Liver (tissue), 3 donors: ENCODE measurements around the gene TRMT61A.
A peak's percentile ranks its signal among the peaks of the same experiment; 100 is the strongest.

ENCODE experiments used
- EGR1 ChIP-seq, 2 donors: IDR thresholded peaks; 2 replicates each; pipeline ENCODE4 v1.6.1; 2016 to 2018; ENCODE audit warnings: antibody characterized with exemption in 2 of 2, low read depth in 2 of 2
- FOXA1 ChIP-seq: IDR thresholded peaks from 2 replicates; pipeline ENCODE4 v1.6.1; 2016; ENCODE audit warnings: antibody characterized with exemption
- HNF4G ChIP-seq: IDR thresholded peaks from 2 replicates; pipeline ENCODE4 v1.6.1; 2016; ENCODE audit warnings: antibody characterized with exemption
- JUND ChIP-seq, 2 donors: IDR thresholded peaks; 2 replicates each; pipeline ENCODE4 v1.6.1; 2016; ENCODE audit warnings: antibody characterized with exemption in 2 of 2
- RAD21 ChIP-seq, 2 donors: IDR thresholded peaks; 2 replicates each; pipeline ENCODE4 v1.6.1; 2016; ENCODE audit warnings: antibody characterized with exemption in 2 of 2, mild to moderate bottlenecking in 2 of 2
- SP1 ChIP-seq: IDR thresholded peaks from 2 replicates; pipeline ENCODE4 v1.6.1; 2018; ENCODE audit warnings: antibody characterized with exemption, mild to moderate bottlenecking
- YY1 ChIP-seq: IDR thresholded peaks from 2 replicates; pipeline ENCODE4 v1.6.1; 2016; ENCODE audit warnings: antibody characterized with exemption, mild to moderate bottlenecking
- TF ChIP-seq, protein P1 (sequence below): IDR thresholded peaks from 2 replicates; pipeline ENCODE4 v1.6.1; 2016; ENCODE audit warnings: antibody characterized with exemption, mild to moderate bottlenecking
- TF ChIP-seq, protein P2 (sequence below): fragments of 150-350 bp; IDR thresholded peaks from 2 replicates; pipeline ENCODE4 v1.5.1; 2017; ENCODE audit warnings: improper control_type of control experiment, low read depth, low read length; ENCODE audit not compliant: missing input control
- TF ChIP-seq, protein P3 (sequence below): IDR thresholded peaks from 2 replicates; pipeline ENCODE4 v1.6.1; 2016; ENCODE audit warnings: antibody characterized with exemption
- TF ChIP-seq, protein P4 (sequence below): IDR thresholded peaks from 2 replicates; pipeline ENCODE4 v1.6.1; 2016; ENCODE audit warnings: antibody characterized with exemption
- donor health status: healthy.
- donor health status: healthy.

DNA sequence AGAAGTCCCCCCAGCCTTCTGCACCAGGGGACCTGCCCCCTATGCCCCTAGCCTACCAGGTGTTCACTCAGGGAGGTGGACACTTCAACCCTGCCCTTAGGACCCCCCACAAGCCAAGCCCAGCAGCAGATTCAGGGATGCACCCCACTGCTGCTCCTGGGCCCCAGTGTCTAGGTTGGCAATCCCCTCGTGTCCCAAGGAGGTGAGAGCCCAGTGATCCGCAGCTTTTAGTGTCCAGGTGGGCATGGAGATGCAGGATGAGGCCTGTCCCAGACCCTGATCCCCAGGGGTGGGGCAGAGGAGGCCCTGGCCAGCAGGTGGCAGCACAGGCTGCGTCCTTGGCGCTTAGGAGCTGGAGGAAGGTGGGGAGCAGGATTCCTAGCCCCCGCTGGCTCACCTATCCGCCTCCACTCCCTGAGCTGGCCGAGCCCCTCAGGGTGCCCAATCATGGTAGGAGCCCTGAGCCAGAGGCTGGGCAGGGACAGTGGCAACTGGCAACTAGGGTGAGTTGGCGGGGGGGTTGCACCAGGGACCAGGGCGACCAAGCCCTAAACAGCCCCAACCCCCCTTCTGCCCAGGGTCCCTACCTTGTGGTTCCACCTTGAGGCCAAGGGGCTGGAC lies 10.5 kb upstream of the TRMT61A start:
- TF ChIP-seq, protein P1, sequence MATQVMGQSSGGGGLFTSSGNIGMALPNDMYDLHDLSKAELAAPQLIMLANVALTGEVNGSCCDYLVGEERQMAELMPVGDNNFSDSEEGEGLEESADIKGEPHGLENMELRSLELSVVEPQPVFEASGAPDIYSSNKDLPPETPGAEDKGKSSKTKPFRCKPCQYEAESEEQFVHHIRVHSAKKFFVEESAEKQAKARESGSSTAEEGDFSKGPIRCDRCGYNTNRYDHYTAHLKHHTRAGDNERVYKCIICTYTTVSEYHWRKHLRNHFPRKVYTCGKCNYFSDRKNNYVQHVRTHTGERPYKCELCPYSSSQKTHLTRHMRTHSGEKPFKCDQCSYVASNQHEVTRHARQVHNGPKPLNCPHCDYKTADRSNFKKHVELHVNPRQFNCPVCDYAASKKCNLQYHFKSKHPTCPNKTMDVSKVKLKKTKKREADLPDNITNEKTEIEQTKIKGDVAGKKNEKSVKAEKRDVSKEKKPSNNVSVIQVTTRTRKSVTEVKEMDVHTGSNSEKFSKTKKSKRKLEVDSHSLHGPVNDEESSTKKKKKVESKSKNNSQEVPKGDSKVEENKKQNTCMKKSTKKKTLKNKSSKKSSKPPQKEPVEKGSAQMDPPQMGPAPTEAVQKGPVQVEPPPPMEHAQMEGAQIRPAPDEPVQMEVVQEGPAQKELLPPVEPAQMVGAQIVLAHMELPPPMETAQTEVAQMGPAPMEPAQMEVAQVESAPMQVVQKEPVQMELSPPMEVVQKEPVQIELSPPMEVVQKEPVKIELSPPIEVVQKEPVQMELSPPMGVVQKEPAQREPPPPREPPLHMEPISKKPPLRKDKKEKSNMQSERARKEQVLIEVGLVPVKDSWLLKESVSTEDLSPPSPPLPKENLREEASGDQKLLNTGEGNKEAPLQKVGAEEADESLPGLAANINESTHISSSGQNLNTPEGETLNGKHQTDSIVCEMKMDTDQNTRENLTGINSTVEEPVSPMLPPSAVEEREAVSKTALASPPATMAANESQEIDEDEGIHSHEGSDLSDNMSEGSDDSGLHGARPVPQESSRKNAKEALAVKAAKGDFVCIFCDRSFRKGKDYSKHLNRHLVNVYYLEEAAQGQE: no peak
- TF ChIP-seq, protein P2, sequence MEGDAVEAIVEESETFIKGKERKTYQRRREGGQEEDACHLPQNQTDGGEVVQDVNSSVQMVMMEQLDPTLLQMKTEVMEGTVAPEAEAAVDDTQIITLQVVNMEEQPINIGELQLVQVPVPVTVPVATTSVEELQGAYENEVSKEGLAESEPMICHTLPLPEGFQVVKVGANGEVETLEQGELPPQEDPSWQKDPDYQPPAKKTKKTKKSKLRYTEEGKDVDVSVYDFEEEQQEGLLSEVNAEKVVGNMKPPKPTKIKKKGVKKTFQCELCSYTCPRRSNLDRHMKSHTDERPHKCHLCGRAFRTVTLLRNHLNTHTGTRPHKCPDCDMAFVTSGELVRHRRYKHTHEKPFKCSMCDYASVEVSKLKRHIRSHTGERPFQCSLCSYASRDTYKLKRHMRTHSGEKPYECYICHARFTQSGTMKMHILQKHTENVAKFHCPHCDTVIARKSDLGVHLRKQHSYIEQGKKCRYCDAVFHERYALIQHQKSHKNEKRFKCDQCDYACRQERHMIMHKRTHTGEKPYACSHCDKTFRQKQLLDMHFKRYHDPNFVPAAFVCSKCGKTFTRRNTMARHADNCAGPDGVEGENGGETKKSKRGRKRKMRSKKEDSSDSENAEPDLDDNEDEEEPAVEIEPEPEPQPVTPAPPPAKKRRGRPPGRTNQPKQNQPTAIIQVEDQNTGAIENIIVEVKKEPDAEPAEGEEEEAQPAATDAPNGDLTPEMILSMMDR: peak; percentile 83
- TF ChIP-seq RAD21 (IDR thresholded peaks at IDR 0.05) (peak; percentile 81 to 91), YY1 (no peak), EGR1 (IDR thresholded peaks at IDR 0.05; ENCODE audit: low read depth in 2 of 2) (no peak), HNF4G (no peak), FOXA1 (no peak), JUND (IDR thresholded peaks at IDR 0.05) (no peak), SP1 (no peak)
- TF ChIP-seq, protein P3, sequence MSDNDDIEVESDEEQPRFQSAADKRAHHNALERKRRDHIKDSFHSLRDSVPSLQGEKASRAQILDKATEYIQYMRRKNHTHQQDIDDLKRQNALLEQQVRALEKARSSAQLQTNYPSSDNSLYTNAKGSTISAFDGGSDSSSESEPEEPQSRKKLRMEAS: no peak
- TF ChIP-seq, protein P4, sequence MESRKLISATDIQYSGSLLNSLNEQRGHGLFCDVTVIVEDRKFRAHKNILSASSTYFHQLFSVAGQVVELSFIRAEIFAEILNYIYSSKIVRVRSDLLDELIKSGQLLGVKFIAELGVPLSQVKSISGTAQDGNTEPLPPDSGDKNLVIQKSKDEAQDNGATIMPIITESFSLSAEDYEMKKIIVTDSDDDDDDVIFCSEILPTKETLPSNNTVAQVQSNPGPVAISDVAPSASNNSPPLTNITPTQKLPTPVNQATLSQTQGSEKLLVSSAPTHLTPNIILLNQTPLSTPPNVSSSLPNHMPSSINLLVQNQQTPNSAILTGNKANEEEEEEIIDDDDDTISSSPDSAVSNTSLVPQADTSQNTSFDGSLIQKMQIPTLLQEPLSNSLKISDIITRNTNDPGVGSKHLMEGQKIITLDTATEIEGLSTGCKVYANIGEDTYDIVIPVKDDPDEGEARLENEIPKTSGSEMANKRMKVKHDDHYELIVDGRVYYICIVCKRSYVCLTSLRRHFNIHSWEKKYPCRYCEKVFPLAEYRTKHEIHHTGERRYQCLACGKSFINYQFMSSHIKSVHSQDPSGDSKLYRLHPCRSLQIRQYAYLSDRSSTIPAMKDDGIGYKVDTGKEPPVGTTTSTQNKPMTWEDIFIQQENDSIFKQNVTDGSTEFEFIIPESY: no peak
